ENCODE measurements around the gene SLBP.
A peak's percentile ranks its signal among the peaks of the same experiment; 100 is the strongest.

SLBP gene

DNA sequence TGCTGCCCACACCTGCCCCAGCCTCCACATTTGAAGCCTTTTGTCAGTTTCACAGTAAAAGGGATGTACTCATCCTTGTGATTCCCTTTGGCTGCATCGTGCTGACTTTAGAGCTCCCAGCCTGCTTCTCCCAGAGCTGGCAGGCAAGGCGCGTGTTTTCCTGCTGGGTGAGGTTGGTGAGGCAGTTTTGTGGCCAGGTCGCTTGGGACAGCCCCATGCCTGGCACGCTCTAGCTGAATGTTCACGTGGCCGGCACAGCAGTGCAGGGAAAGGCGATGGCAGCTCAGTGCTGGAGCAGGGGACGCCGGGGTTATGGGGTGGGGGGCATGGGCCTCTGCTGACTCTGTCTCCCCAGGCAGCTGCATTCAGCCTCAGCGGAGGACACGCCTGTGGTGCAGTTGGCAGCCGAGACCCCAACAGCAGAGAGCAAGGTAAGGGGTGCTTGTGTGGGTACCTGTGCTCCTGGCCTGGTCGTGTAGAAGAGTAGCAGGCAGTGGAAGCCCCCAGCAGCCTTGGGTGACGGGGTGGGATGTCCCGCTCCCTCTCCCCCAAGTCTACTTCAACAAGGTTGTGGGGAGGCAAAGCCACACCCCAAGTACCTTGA lies 18.5 kb upstream of the SLBP start:
- no peak overlapping the region for H3K4me3 ChIP-seq (ENCODE audit: low read depth, low read length)
- no peak overlapping the region for H2AFZ ChIP-seq
- H3K4me1 ChIP-seq: peaks cover 2% of the 10 kb centered on the region
- no peaks in the 10 kb centered on the region for H3K27me3 ChIP-seq (ENCODE audit: control insufficient read depth, insufficient read depth, low read length)
- peaks cover 2% of the 10 kb centered on the region for H3K79me2 ChIP-seq
- no peaks in the 10 kb centered on the region for H3K36me3 ChIP-seq (ENCODE audit: control insufficient read depth, insufficient read depth, low read length)
- no peak overlapping the region for H3K27ac ChIP-seq
- TF ChIP-seq, protein P1, sequence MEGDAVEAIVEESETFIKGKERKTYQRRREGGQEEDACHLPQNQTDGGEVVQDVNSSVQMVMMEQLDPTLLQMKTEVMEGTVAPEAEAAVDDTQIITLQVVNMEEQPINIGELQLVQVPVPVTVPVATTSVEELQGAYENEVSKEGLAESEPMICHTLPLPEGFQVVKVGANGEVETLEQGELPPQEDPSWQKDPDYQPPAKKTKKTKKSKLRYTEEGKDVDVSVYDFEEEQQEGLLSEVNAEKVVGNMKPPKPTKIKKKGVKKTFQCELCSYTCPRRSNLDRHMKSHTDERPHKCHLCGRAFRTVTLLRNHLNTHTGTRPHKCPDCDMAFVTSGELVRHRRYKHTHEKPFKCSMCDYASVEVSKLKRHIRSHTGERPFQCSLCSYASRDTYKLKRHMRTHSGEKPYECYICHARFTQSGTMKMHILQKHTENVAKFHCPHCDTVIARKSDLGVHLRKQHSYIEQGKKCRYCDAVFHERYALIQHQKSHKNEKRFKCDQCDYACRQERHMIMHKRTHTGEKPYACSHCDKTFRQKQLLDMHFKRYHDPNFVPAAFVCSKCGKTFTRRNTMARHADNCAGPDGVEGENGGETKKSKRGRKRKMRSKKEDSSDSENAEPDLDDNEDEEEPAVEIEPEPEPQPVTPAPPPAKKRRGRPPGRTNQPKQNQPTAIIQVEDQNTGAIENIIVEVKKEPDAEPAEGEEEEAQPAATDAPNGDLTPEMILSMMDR (IDR thresholded peaks at IDR 0.05): no peak
- no peak overlapping the region for H3K9ac ChIP-seq
- no peak overlapping the region for H3K4me2 ChIP-seq (ENCODE audit: low read length)
- H3K9me3 ChIP-seq (ENCODE audit: control insufficient read depth, low read length): no peaks in the 10 kb centered on the region

DNA sequence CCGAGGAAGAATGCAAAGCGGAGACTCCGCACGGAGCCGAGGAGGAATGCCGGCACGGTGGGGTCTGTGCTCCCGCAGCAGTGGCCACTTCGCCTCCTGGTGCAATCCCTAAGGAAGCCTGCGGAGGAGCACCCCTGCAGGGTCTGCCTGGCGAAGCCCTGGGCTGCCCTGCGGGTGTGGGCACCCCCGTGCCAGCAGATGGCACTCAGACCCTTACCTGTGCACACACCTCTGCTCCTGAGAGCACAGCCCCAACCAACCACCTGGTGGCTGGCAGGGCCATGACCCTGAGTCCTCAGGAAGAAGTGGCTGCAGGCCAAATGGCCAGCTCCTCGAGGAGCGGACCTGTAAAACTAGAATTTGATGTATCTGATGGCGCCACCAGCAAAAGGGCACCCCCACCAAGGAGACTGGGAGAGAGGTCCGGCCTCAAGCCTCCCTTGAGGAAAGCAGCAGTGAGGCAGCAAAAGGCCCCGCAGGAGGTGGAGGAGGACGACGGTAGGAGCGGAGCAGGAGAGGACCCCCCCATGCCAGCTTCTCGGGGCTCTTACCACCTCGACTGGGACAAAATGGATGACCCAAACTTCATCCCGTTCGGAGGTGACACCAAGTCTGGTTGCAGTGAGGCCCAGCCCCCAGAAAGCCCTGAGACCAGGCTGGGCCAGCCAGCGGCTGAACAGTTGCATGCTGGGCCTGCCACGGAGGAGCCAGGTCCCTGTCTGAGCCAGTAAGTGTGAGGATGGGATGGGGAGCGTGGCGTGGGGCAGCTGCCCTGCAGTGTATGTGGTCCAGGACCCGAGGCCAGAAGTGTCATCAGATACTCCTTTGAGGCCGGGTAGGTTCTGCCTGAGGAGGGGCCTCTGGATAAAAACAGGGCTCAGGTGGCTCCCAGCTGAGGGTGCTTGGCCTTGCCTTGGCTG lies 16.2 kb upstream of the SLBP start:
- H3K9me3 ChIP-seq (ENCODE audit: control insufficient read depth, low read length): no peaks in the 10 kb centered on the region
- no peak overlapping the region for H3K9ac ChIP-seq
- no peaks in the 10 kb centered on the region for H3K27me3 ChIP-seq (ENCODE audit: control insufficient read depth, insufficient read depth, low read length)
- H3K4me1 ChIP-seq: peaks cover 2% of the 10 kb centered on the region
- peaks cover 2% of the 10 kb centered on the region for H3K79me2 ChIP-seq
- no peak overlapping the region for H3K27ac ChIP-seq
- H3K4me3 ChIP-seq (ENCODE audit: low read depth, low read length): no peak overlapping the region
- H3K36me3 ChIP-seq (ENCODE audit: control insufficient read depth, insufficient read depth, low read length): no peaks in the 10 kb centered on the region
- TF ChIP-seq, protein P1 (IDR thresholded peaks at IDR 0.05): no peak
- H2AFZ ChIP-seq: no peak overlapping the region
- H3K4me2 ChIP-seq (ENCODE audit: low read length): no peak overlapping the region

DNA sequence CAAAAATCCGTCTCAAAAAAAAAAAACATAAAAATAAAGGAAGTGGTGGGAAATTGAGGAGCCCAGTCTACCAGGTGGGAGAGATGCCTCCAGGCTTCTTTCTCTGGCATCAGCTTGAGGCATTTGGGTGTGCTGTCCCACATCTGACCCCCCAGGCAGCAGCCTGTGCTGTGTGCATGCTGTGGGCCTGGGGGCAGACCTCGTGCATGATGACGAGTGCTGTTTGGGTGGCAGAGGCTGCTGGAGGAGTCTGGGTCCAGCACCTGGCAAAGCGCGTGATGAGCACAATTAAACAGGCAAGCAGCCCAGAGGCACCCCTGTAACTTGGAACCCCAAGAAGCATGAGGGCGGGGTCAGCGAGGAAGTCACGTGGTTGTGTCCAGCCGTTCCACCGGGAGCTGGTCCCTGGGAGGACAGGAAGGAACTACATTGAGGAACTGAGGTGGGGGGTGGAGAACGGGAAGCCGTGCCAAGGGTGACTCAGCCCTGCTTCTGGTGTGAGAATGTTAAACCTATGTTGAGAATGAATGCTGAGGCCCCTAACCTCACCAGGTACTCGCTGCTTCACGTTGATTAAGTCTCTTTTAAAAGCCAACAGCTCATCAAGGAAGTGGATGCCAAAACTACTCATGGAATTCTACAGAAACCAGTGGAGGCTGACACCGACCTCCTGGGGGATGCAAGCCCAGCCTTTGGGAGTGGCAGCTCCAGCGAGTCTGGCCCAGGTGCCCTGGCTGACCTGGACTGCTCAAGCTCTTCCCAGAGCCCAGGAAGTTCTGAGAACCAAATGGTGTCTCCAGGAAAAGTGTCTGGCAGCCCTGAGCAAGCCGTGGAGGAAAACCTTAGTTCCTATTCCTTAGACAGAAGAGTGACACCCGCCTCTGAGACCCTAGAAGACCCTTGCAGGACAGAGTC lies 15.3 kb upstream of the SLBP start:
- no peak overlapping the region for H2AFZ ChIP-seq
- H3K9me3 ChIP-seq (ENCODE audit: control insufficient read depth, low read length): no peaks in the 10 kb centered on the region
- no peak overlapping the region for H3K4me3 ChIP-seq (ENCODE audit: low read depth, low read length)
- peaks cover 2% of the 10 kb centered on the region for H3K79me2 ChIP-seq
- no peak overlapping the region for H3K9ac ChIP-seq
- H3K4me2 ChIP-seq (ENCODE audit: low read length): no peak overlapping the region
- no peaks in the 10 kb centered on the region for H3K36me3 ChIP-seq (ENCODE audit: control insufficient read depth, insufficient read depth, low read length)
- peaks cover 2% of the 10 kb centered on the region for H3K4me1 ChIP-seq
- H3K27ac ChIP-seq: no peak overlapping the region
- no peaks in the 10 kb centered on the region for H3K27me3 ChIP-seq (ENCODE audit: control insufficient read depth, insufficient read depth, low read length)
- TF ChIP-seq, protein P1 (IDR thresholded peaks at IDR 0.05): no peak

DNA sequence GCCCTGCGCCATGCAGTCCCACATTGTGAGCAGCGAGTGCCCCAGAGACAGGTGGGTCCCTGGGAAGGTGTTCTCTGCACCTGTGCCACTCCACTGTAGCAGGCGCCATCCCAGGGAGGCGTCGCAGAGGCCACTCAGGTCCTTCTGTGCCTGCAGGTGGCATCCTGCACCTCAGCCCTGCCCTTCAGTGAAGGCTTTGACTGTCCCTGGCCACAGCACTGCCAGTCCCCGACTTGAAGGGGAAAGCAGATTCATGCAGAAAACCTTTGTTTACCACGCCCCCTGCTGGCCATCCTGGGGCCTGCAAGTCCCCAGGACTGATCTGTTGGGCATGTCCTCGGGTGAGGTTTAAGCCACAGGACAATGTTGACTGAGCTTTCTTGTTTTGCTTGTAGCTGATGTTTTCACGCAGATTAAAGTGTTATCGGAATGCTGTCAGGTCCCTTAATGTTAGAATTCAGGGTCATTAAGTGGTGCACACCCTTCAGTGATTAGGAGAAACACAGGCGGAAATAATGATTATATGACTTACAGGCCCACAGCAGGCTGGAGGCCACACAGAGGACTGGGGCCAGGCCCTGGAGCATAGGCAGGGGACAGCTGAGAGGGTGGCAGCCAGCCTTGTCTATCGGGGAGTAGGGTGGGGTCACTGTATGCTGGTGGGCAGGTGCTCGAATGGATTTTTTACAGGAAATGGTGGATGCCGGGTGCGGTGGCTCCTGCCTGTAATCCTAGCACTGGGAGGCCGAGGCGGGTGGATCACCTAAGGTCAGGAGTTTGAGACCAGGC lies 14.2 kb upstream of the SLBP start:
- Histone ChIP-seq H3K4me2 (ENCODE audit: low read length) (no peak overlapping the region), H3K9ac (no peak overlapping the region), H3K9me3 (ENCODE audit: control insufficient read depth, low read length) (no peaks in the 10 kb centered on the region), H2AFZ (peak overlapping the region; percentile 50), H3K27ac (no peak overlapping the region), H3K79me2 (peaks cover 2% of the 10 kb centered on the region), H3K4me1 (peaks cover 2% of the 10 kb centered on the region), H3K4me3 (ENCODE audit: low read depth, low read length) (no peak overlapping the region), H3K27me3 (ENCODE audit: control insufficient read depth, insufficient read depth, low read length) (no peaks in the 10 kb centered on the region), H3K36me3 (ENCODE audit: control insufficient read depth, insufficient read depth, low read length) (no peaks in the 10 kb centered on the region)
- TF ChIP-seq, protein P1 (IDR thresholded peaks at IDR 0.05): peak; percentile 93
